WERI-Rb-1 (cell line): ENCODE results near the gene THYN1.

ENCODE experiments used
- DNase-seq: peaks from one replicate; pipeline ENCODE4 v3.0.0-alpha.2; 2020
- H3K27ac ChIP-seq: fragments of 250-450 bp; sonication (Bioruptor Pico); 2 replicates; pipeline ENCODE4 v1.5.1; 2020; ENCODE audit warnings: mild to moderate bottlenecking, moderate library complexity
- H3K27me3 ChIP-seq: fragments of 250-450 bp; sonication (Bioruptor Pico); 2 replicates; pipeline ENCODE4 v1.5.1; 2021; ENCODE audit warnings: mild to moderate bottlenecking, low read depth, moderate library complexity; ENCODE audit not compliant: insufficient read depth, severe bottlenecking
- H3K36me3 ChIP-seq: fragments of 250-450 bp; sonication (Bioruptor Pico); 2 replicates; pipeline ENCODE4 v1.5.1; 2020; ENCODE audit warnings: mild to moderate bottlenecking, moderate library complexity
- H3K4me3 ChIP-seq: 2 replicates; pipeline ENCODE4 v1.5.1; 2011; ENCODE audit warnings: low read depth, mild to moderate bottlenecking, control low read depth, low read length
- H3K9me3 ChIP-seq: fragments of 250-450 bp; sonication (Bioruptor Pico); 2 replicates; pipeline ENCODE4 v1.5.1; 2021; ENCODE audit warnings: mild to moderate bottlenecking, moderate library complexity; ENCODE audit not compliant: severe bottlenecking
- CTCF ChIP-seq: IDR thresholded peaks from 2 replicates; pipeline ENCODE4 v1.5.1; 2011; ENCODE audit warnings: low read depth, mild to moderate bottlenecking, control low read depth, inconsistent platforms, low read length

The THYN1 gene

GRCh38 chr11:134264966-134265764, 12.0 kb upstream of the THYN1 start:
- Histone ChIP-seq H3K27ac (no peak overlapping the region), H3K4me3 (no peak overlapping the region), H3K27me3 (no peaks in the 10 kb centered on the region), H3K9me3 (no peaks in the 10 kb centered on the region), H3K36me3 (peaks cover 22% of the 10 kb centered on the region)
- no peak for DNase-seq
- TF ChIP-seq CTCF: no peak

GRCh38 chr11:134261626-134262488, 8.7 kb upstream of the THYN1 start:
- DNase-seq: peak; percentile 48
- Histone ChIP-seq H3K27ac (no peak overlapping the region), H3K9me3 (no peaks in the 10 kb centered on the region), H3K4me3 (no peak overlapping the region), H3K36me3 (peaks cover 40% of the 10 kb centered on the region), H3K27me3 (no peaks in the 10 kb centered on the region)
- TF ChIP-seq CTCF: peak; percentile 74

GRCh38 chr11:134260983-134261382, 7.8 kb upstream of the THYN1 start:
- H3K27ac ChIP-seq: no peak overlapping the region
- no peak for TF ChIP-seq CTCF
- no peaks in the 10 kb centered on the region for H3K9me3 ChIP-seq
- no peak for DNase-seq
- no peaks in the 10 kb centered on the region for H3K27me3 ChIP-seq
- H3K4me3 ChIP-seq: no peak overlapping the region
- H3K36me3 ChIP-seq: peaks cover 40% of the 10 kb centered on the region

- no peak for DNase-seq
- no peak for TF ChIP-seq CTCF
- Histone ChIP-seq H3K4me3 (no peak overlapping the region), H3K9me3 (no peaks in the 10 kb centered on the region), H3K36me3 (peaks cover 40% of the 10 kb centered on the region), H3K27me3 (no peaks in the 10 kb centered on the region), H3K27ac (no peak overlapping the region)
Observed at GRCh38 chr11:134260503-134260902, 7.4 kb upstream of the THYN1 start.

GRCh38 chr11:134258577-134258976, 5.4 kb upstream of the THYN1 start:
- H3K27ac ChIP-seq: no peak overlapping the region
- peaks cover 40% of the 10 kb centered on the region for H3K36me3 ChIP-seq
- no peak for DNase-seq
- no peaks in the 10 kb centered on the region for H3K27me3 ChIP-seq
- TF ChIP-seq CTCF: no peak
- no peak overlapping the region for H3K4me3 ChIP-seq
- H3K9me3 ChIP-seq: no peaks in the 10 kb centered on the region
